ENCODE measurements around the gene TMEM94. TPM values are rescaled to one million over a fixed set of nuclear protein-coding genes. Genes with fewer than 3 reads are reported as not detected.
A peak's percentile ranks its signal among the peaks of the same experiment; 100 is the strongest.

Gene TMEM94
- total and polyA plus RNA-seq, 2 of the 13 experiments (the other 11 are each of a cell fraction or from before 2014, with no cell fraction given) = 32.6 to 134 TPM

- TF ChIP-seq ZFP91 (CRISPR knock-in tag; IDR thresholded peaks at IDR 0.05; ENCODE audit: borderline replicate concordance) (peak; percentile 44; the same call in 1 of the 2 replicates), ZNF883 (CRISPR knock-in tag; IDR thresholded peaks at IDR 0.05; ENCODE audit: not compliant biosample characterization) (peak; percentile 66), CREM (IDR thresholded peaks at IDR 0.05) (no peak), CREM (CRISPR knock-in tag; IDR thresholded peaks at IDR 0.05) (no peak), PATZ1 (CRISPR knock-in tag; IDR thresholded peaks at IDR 0.05) (0 out of 2 replicates have a peak, but pooled peaks have one; percentile 19), ZNF574 (CRISPR knock-in tag; IDR thresholded peaks at IDR 0.05) (peak; percentile 35; the same call in 1 of the 2 replicates), TP53 (CRISPR knock-in tag; conservative IDR thresholded peaks at IDR 0.05) (no peak), SAP130 (CRISPR knock-in tag; IDR thresholded peaks at IDR 0.05; ENCODE audit: low read depth) (peak; percentile 42), ZNF432 (CRISPR knock-in tag; IDR thresholded peaks at IDR 0.05; ENCODE audit: borderline replicate concordance) (no peak)
- TF ChIP-seq, protein P1, sequence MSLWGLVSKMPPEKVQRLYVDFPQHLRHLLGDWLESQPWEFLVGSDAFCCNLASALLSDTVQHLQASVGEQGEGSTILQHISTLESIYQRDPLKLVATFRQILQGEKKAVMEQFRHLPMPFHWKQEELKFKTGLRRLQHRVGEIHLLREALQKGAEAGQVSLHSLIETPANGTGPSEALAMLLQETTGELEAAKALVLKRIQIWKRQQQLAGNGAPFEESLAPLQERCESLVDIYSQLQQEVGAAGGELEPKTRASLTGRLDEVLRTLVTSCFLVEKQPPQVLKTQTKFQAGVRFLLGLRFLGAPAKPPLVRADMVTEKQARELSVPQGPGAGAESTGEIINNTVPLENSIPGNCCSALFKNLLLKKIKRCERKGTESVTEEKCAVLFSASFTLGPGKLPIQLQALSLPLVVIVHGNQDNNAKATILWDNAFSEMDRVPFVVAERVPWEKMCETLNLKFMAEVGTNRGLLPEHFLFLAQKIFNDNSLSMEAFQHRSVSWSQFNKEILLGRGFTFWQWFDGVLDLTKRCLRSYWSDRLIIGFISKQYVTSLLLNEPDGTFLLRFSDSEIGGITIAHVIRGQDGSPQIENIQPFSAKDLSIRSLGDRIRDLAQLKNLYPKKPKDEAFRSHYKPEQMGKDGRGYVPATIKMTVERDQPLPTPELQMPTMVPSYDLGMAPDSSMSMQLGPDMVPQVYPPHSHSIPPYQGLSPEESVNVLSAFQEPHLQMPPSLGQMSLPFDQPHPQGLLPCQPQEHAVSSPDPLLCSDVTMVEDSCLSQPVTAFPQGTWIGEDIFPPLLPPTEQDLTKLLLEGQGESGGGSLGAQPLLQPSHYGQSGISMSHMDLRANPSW (CRISPR knock-in tag; IDR thresholded peaks at IDR 0.05; ENCODE audit: borderline replicate concordance) = no peak
- TF ChIP-seq, protein P2, sequence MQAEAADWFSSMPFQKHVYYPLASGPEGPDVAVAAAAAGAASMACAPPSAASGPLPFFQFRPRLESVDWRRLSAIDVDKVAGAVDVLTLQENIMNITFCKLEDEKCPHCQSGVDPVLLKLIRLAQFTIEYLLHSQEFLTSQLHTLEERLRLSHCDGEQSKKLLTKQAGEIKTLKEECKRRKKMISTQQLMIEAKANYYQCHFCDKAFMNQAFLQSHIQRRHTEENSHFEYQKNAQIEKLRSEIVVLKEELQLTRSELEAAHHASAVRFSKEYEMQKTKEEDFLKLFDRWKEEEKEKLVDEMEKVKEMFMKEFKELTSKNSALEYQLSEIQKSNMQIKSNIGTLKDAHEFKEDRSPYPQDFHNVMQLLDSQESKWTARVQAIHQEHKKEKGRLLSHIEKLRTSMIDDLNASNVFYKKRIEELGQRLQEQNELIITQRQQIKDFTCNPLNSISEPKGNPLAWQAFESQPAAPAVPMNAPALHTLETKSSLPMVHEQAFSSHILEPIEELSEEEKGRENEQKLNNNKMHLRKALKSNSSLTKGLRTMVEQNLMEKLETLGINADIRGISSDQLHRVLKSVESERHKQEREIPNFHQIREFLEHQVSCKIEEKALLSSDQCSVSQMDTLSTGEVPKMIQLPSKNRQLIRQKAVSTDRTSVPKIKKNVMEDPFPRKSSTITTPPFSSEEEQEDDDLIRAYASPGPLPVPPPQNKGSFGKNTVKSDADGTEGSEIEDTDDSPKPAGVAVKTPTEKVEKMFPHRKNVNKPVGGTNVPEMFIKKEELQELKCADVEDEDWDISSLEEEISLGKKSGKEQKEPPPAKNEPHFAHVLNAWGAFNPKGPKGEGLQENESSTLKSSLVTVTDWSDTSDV (CRISPR knock-in tag; IDR thresholded peaks at IDR 0.05) = no peak
- TF ChIP-seq, protein P3, sequence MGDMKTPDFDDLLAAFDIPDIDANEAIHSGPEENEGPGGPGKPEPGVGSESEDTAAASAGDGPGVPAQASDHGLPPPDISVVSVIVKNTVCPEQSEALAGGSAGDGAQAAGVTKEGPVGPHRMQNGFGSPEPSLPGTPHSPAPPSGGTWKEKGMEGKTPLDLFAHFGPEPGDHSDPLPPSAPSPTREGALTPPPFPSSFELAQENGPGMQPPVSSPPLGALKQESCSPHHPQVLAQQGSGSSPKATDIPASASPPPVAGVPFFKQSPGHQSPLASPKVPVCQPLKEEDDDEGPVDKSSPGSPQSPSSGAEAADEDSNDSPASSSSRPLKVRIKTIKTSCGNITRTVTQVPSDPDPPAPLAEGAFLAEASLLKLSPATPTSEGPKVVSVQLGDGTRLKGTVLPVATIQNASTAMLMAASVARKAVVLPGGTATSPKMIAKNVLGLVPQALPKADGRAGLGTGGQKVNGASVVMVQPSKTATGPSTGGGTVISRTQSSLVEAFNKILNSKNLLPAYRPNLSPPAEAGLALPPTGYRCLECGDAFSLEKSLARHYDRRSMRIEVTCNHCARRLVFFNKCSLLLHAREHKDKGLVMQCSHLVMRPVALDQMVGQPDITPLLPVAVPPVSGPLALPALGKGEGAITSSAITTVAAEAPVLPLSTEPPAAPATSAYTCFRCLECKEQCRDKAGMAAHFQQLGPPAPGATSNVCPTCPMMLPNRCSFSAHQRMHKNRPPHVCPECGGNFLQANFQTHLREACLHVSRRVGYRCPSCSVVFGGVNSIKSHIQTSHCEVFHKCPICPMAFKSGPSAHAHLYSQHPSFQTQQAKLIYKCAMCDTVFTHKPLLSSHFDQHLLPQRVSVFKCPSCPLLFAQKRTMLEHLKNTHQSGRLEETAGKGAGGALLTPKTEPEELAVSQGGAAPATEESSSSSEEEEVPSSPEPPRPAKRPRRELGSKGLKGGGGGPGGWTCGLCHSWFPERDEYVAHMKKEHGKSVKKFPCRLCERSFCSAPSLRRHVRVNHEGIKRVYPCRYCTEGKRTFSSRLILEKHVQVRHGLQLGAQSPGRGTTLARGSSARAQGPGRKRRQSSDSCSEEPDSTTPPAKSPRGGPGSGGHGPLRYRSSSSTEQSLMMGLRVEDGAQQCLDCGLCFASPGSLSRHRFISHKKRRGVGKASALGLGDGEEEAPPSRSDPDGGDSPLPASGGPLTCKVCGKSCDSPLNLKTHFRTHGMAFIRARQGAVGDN (CRISPR knock-in tag; IDR thresholded peaks at IDR 0.05) = peak; percentile 75
Observed at GRCh38 chr17:75468291-75468754, 11.9 kb downstream of the TMEM94 start (continued).

Data from HepG2 (cell line).